Tibial artery (tissue), 4 donors: ENCODE data around the gene NEXMIF.

Experiments used
- DNase-seq, 2 donors: peaks; one replicate each; pipeline ENCODE4 v3.0.0-alpha.2; 2019
- H3K27ac ChIP-seq, 2 donors: fragments of 200-600 bp; sonication (generic) in 1 of 2; 1 replicate in 1 of 2; 2 replicates in 1 of 2; pipeline ENCODE4 v1.5.1; 2018 to 2019; ENCODE audit warnings: mild to moderate bottlenecking in 1 of 2
- H3K27me3 ChIP-seq, 2 donors: fragments of 200-600 bp; sonication (generic) in 1 of 2; one replicate each; pipeline versions ENCODE4 v1.5.1 to v1.6.0; 2016 to 2019
- H3K36me3 ChIP-seq, 3 donors: fragments of 200-600 bp; sonication (generic) in 2 of 3; one replicate each; pipeline ENCODE4 v1.5.1; 2016 to 2019; ENCODE audit warnings: mild to moderate bottlenecking in 2 of 3
- H3K4me1 ChIP-seq, 4 donors: fragments of 200-600 bp; sonication (generic) in 2 of 4; 1 replicate in 3 of 4; 2 replicates in 1 of 4; pipeline ENCODE4 v1.5.1; 2016 to 2019
- H3K4me3 ChIP-seq, 2 donors: fragments of 200-600 bp; sonication (generic) in 1 of 2; 1 replicate in 1 of 2; 2 replicates in 1 of 2; pipeline ENCODE4 v1.5.1; 2018 to 2019; ENCODE audit warnings: mild to moderate bottlenecking in 2 of 2
- H3K9me3 ChIP-seq, 3 donors: fragments of 200-600 bp; sonication (generic) in 1 of 3; one replicate each; pipeline ENCODE4 v1.5.1; 2016 to 2019
- CTCF ChIP-seq, 2 experiments: fragments of 200-600 bp in 1 of 2; fragments of 450-650 bp in 1 of 2; IDR thresholded peaks; one replicate each; pipeline ENCODE4 v1.5.1; 2017 to 2019; ENCODE audit warnings: antibody characterized with exemption in 2 of 2, mild to moderate bottlenecking in 1 of 2, moderate library complexity in 1 of 2
- intact Hi-C: fragments of 100-400 bp; cut with DNase I; formaldehyde crosslinking; loops from one replicate; pipeline ENCODE4 v1.15.0; 2023; ENCODE audit warnings: low total_unique reads

The NEXMIF gene

DNA sequence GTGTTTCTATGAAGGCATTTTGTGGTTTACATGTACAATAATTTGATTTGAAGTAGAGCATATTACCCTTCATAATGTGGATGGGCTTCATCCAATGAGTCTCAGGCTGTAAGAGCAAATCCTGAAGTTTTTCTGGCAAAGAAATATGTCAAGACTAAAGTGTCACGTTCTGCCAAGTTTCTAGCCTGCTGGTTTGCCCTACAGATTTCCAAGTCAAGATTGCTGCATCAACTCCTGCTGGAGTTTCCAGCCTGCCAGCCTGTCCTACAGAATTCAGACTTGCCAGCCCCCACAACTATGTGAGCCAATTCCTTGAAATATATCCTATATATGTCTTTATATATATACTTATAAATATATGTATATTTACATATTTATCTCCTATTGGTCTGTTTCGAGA is 240.8 kb downstream of the NEXMIF start:
- Histone ChIP-seq H3K27ac (no peak overlapping the region), H3K9me3 (peaks cover 0 to 10% (median 0%) of the 10 kb centered on the region in 3 donors), H3K4me3 (no peak overlapping the region), H3K36me3 (no peaks in the 10 kb centered on the region), H3K4me1 (no peaks in the 10 kb centered on the region), H3K27me3 (no peaks in the 10 kb centered on the region)
- no peak for TF ChIP-seq CTCF (IDR thresholded peaks at IDR 0.05)
- intact Hi-C loops, result no loop called here
- no peak for DNase-seq
